ENCODE measurements around the gene MTA3.

The MTA3 gene

DNA sequence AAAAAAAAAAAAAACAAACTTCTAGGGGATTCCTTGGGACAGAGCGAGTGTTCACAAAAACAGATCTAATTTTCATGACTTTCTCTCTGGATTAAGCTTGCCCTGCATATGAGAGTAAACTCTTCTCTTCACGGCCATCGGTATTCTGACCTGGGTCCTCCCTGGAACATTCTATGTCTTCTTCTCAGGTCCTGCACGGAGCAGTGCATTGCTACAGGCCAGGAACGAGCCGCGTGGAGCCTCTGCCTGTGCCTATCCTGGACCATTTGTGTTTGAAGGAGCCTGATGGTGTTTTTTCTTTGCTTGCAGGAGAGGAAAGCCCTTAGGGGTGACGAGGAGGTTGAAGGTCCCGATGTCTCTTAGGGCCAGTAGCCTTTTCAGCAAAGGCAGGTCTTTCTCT, 197.3 kb downstream of the MTA3 start:
- no peak for DNase-seq

DNA sequence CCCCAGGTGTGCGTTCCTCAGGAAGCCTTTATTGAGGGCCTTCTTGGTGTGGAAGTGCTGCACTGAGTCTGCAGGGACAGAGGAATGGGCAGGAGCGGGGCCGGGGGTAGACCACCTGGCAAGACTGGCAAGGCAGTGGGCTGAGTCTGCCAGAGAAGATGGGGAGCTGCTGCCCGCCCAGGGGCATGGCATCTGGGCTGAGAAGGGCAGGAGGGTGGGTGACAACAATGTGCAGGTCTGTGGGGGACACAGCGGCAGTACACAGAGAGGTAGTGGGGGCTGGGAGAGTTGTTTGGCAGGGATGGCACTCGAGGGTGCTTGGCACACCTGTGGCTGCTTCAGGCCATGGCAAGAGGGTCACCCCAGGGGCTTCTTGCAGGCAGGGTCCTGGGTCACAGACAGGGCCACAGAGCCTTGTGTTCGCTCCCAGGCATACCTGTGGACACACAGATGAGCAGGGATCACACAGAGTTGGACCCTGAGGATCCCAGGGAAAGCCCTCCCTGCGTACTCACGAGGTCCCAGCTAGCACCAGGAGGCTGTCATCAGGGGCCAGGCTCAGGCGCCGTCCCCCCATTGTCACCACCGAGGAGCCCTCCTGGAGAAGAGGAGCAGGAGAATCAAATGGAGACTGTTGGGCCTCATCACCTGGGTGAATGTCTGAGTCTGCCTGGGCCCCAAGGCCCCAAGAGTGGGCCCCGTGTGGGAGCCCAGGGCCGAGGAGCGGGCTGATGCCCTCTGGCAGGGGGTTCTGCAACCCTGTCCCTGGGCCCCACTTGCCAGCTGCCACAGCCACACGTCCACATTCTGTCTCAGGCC, 198.9 kb downstream of the MTA3 start:
- no peak for DNase-seq

DNA sequence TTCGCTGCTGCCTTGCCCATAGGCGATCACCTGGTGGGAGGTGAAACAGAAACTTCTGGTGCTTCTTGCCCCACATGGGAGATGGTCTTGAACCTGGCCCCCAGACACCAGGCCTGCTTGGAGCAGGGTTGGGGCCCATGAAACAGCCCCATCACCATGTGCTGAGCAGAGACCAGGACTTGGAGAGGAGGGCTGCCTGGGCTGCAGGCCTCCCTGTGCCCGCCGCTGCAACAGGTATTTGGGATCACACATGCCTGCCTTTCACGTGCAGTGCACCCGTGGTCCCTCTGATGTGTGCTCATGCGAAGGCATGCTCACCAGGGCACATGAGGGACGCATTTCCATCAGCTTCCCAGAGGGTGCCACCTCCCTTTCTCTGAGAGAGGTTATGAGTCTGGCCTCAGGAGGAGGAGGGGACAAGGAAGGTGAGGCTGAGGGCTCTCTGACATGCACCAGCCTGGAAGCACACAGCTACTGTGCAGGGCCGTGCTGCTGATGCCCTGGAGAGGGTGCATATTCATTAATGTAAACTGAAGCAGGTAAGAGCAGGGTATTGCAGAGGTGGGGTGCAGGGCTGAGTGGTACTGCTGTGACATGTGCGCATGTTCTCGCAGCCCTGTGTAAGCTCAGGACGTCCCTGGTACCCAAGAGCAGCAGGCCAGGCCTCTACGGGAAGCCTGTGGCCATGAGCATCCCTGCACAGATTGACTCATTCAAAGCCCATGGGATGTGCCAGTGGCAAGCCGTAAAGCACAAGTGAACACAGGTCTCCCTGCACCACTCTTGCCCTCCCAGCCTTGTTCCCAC, 199.7 kb downstream of the MTA3 start:
- DNase-seq, result no peak

DNA sequence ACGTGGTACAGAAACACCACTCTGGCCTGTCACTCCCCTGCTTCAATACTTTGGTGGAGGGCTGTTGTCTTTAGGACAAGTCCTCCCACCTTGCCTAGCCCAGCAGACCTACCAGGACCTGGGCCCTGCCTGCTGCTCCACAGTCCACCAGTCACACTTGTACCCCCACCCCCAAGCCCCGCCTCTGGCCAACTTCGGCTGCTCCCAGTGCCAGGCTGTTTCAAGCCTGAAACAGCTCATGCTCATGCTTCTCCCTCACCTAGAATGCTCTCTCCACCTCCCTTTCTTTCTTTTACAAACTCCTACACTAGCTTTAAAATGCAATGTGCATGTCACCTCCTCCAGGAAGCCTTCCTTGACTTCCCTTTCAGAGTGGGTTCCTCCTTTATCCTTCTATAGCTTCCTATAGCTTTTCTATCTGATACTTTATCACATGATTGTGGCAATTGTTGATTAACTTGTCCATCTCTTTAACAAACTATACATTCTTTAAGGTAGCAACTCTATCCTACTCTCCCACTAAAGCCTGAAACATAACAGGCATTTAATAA, 200.3 kb downstream of the MTA3 start:
- DNase-seq, result no peak

GRCh38 chr2:42769583-42770287, 201.3 kb downstream of the MTA3 start:
- DNase-seq, result no peak

DNA sequence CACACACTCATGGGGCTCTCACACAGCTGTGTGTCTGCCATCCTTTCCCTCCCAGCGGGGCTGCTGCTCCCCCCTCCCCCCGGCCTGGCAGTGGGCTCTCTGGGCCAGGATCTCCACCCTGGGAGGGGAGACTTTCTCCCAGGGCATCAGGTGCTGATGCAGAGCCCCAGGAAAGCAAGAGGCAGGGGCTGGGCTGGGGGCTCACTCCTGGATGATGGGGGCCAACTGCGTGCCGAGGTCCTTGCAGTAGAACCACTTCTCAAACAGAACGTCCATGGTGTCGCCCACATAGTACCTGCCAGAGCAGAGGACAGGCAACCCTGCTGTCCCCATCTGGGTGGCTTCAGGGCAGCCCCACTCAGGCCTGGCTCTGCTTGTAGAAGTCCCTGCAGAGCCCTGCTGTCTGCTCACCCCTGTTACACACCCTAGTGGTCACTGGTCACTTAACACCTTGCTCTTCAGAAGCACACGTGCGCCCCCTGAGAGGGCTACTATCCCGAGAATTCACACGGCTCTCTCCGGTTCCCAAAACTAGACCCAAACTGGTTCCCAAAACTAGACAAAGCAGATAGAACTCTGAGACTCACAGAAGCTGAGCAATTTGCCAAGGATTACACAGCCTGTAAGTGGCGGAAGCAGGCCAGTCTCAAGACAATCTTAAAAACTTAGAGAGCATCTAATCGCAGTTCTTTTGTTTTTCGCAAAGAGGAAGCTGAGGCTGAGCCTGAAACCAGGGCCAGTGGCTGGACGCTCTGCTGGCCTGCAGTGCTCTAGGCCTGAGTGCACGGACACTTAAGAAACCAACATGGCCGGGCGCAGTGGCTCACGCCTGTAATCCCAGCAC, 202.1 kb downstream of the MTA3 start:
- DNase-seq, result no peak

GRCh38 chr2:42771546-42772153, 203.2 kb downstream of the MTA3 start:
- DNase-seq, result no peak

DNA sequence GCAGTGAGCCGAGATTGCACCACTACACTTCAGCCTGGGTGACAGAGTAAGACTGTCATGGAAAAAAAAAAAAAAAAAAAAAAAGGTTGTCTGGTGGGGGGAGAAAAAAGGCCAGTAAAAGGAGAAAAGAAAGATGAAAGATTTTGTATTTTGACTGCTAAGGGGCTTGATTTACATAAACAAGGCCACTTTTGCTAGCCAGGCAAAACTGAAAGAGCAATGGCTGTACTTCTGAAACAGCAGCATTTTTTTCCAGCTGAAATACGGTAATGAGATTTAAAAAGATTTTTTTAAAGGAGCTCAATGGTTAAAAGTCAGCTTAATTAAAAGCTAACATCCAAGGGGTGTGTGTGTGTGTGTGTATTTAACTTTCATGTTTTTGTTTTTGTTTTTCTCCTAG, 206.8 kb downstream of the MTA3 start:
- no peak for DNase-seq

DNA sequence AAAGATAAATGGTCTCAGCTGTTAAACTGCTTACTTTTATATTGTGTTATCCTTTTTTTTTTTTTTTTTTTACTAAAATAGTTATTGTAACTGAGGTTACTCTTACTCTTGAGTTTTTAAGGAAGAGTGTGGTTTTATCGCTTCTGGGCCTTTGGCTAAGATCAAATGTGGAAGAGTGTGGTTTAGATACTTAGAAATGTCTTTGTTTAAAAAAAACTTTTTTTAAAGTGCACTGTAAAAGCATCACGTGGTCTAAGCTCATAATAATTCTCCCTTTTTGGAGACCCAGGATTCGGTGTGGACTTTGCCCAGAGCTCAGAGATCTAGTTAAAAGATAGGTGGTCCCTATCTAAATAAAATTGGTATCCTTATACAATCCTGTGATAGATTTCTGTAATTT, 207.4 kb downstream of the MTA3 start:
- DNase-seq, result no peak

DNA sequence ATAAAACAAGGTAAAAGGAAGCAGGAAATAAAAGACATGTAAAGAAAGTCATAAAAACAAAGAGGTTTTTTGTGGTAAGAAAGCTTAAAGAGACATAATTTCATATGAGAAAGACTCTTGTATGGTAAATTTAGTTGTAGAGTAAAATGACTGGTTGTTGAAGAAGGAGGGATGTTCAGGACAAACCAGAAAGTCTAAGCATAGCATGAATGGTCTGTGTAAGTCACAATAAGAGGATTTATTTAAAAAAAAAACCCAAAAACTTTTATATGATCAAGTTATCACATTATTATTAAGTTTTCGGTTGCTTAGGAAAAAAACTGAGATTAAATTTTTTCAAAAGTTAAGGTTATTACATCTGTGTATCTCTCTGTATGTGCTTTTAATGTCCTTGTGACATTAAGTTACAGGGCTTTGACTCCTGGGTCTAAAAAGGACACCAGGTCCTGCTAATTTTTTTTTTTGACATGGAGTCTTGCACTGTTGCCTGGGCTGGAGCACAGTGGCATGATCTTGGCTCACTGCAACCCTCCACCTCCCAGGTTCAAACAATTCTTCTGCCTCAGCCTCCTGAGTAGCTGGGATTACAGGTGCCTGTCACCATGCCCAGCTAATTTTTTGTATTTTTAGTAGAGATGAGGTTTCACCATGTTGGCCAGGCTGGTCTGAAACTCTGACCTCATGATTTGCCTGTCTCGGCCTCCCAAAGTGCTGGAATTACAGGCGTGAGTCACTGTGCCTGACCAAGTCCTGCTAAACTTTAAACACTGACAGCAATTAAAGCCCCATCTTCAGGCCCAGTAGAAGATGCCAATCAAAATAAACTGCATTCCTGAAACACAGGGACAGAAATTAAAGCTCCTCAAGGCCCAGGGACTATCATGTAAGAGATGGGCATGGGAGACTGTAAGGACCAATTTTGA, 209.7 kb downstream of the MTA3 start:
- DNase-seq, result no peak

GRCh38 chr2:42781181-42781580, 212.7 kb downstream of the MTA3 start:
- no peak for DNase-seq

DNA sequence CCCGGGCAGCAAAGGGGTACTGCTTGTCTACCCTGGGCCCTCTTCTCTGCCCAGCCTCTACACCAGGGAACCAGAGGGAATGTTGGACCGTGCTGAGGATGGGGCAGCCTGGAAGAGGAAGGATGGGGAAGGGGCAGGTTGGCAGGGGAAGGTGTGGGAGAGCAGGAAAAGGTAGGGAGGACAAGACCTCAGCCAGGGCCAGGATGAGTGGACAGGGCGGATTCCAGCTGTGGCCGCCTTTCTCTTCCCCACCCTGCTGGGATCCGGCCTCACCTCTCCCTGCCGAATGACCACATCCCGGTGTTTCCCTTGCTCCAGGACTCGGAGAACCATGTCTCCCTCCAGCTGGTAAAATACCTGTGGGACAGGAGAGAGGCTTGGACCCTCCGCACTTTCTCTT, 215.1 kb downstream of the MTA3 start:
- no peak for DNase-seq

DNA sequence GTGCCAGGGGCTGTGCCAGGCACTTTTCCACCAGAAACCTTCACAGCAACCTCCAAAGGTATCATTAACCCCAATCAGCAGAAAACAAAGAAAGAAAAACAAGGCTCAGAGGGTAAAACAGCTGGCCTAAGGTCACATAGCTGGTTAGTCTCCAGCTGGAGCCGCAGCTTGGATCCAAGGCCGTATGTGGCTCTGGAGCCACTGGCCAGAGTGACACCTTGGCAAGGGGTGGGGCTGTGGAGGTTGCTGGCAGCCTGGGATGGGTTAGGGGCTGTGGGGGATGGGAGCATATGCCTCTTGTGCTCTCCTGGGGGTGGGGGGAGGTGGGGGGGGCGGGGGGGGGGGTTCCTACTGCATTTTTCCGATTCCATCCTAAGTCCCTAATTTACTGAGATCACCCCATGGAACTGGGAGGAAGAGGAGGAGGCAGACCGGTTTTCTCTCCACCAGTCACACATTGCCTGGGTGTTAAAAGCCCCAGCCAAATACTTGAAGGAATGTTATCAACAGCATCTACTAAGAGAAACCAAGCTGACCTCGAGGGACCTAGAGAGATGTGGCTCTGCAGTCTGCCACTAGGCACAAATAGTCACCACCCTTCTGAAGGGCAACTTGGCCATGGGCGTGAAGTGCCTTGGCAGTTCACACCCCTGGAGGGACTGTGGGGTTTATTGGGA, 215.9 kb downstream of the MTA3 start:
- no peak for DNase-seq

DNA sequence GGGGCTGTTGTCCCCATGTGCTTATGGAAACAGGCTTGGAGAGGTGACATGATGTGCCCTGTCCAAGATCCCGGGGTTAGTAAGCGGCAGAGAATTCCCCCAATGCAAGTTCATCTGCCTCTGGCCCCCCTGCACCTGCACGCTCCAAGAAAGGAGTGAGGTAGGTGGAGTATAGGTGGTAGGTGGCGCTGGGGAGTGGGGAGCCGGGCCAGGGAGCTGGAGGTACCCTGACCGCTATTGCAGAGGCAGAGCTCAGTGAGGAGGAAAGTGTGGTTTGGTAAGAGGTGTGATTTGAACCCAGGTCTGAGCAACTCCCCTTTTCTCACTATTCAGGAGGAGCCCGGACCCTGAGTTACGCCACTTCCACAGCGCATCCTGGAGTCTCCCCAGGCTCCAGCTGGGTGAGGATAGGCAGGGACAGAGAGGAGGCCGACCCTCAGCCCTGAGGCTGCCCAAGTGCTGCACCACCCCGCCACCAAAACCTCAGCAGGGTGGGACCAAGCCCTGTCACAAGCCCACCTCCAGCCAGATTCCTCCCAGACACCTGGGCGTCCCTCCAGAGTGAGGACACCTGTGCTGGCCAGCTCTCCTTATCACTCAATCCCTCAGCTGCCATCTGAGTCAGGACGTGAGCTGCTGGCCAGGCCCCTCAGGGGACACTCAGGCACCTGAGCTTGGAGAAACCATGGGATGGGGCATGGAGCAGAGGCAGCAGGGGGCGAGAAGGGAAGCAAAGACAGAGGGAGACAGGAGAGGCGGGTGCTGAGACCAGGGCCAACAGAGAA, 218.3 kb downstream of the MTA3 start:
- DNase-seq, result no peak

- DNase-seq, result no peak
These were observed 219.0 kb downstream of the MTA3 start for GRCh38 chr2:42787424-42787787.

DNA sequence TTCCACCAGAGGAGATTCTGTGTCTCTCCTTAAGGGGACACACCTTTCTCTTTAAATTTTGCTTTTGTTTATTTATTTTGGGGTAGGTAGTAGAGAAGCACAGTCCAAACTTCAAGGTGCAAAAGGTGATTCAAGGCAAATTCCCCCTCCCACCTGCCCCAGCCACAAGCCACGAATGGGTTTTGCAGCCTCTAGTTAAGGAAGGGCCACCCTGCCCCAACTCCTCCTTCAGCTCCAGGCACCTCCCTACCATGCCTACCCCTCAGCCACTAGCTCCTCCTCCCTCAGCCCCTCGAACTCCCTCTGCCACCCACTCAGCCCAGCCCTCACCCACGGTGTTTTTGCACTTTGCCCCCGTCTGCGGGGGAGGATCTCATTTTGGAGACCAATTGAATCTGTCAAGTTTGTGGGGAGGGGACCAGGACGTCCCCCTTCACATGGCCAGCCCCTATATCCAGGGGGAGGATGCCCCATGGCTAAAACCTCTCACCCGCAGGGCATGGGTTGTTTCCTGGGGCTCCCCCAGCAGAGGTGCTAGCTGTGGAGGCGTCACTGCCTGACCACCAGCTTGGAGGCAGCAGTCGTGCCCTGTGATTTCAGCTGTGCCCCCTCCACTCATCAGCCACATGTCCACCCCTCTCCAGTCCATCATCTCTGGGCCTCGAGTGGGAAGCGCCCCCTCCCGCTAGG, 219.5 kb downstream of the MTA3 start:
- DNase-seq, result no peak

DNA sequence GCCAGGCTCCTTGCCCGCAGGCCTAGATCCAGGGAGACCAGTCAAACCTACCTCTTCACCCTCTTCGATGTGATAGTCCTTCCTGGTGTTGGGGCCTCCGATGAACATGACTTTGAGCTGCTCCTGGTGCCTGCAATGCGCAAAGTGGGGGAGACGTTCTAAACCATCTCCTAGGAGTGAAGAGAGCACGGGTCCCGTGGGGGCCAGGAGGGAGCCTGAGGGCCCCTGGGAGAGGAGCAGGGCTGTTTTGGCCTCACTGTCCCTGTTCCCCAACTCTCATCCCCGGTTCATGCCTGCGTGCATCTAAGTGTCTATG, 220.0 kb downstream of the MTA3 start:
- no peak for DNase-seq

DNA sequence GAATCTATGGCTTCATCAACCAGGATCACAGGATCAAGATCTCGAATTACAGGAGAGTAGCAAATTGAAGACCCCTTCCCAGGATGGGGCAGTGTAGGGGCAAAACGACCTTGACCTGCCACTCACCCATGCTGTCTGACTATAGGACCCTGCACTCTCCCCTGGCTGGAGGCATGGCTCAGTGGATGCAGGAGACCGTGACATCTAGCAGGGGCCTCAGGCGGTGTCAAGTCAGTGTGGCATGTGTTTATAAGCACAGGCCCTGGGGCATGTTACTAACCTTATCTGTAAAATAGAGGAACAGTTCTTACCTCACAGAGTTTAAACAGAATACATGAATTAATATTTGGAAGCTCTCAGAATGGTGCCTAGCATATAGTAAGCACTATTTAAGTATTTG, 220.4 kb downstream of the MTA3 start:
- no peak for DNase-seq

DNA sequence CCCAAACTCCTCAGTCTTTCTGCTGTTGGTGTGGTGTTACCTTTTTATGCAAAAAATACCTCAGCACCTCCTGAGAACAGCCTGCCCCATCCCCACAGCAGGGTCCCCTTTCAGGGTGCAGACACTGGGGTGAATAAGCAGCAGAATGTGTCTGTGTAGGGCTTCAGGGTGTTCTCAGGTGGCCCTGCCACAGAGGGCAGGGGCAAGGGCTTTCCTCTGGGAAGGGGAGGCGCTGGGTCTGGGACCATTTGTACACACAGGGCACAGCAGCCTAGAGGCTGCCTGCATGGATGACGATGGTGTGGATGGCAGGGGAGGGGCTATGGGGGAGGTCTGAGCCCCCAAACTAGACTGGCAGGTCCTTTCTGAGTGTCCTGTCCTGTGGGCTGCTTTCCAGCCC, 221.3 kb downstream of the MTA3 start:
- no peak for DNase-seq
